ENCODE results near the gene PODXL.

The PODXL gene

GRCh38 chr7:131563918-131564317 is 7.5 kb upstream of the PODXL start:
- Histone ChIP-seq H2AFZ (ENCODE audit: low read depth) (no peak overlapping the region), H3K27me3 (ENCODE audit: insufficient read depth, low read depth) (no peaks in the 10 kb centered on the region)

GRCh38 chr7:131562941-131563340 is 6.5 kb upstream of the PODXL start:
- H3K27ac ChIP-seq = no peak overlapping the region
- H3K36me3 ChIP-seq (ENCODE audit: insufficient read depth) = no peaks in the 10 kb centered on the region
- TF ChIP-seq, protein P1, sequence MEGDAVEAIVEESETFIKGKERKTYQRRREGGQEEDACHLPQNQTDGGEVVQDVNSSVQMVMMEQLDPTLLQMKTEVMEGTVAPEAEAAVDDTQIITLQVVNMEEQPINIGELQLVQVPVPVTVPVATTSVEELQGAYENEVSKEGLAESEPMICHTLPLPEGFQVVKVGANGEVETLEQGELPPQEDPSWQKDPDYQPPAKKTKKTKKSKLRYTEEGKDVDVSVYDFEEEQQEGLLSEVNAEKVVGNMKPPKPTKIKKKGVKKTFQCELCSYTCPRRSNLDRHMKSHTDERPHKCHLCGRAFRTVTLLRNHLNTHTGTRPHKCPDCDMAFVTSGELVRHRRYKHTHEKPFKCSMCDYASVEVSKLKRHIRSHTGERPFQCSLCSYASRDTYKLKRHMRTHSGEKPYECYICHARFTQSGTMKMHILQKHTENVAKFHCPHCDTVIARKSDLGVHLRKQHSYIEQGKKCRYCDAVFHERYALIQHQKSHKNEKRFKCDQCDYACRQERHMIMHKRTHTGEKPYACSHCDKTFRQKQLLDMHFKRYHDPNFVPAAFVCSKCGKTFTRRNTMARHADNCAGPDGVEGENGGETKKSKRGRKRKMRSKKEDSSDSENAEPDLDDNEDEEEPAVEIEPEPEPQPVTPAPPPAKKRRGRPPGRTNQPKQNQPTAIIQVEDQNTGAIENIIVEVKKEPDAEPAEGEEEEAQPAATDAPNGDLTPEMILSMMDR (conservative IDR thresholded peaks at IDR 0.05; ENCODE audit: low read depth, low read length) = no peak
- no peak overlapping the region for H2AFZ ChIP-seq (ENCODE audit: low read depth)
- no peaks in the 10 kb centered on the region for H3K79me2 ChIP-seq (ENCODE audit: insufficient read depth, low read depth)
- H3K4me2 ChIP-seq = no peak overlapping the region
- H3K4me3 ChIP-seq (IDR thresholded peaks at IDR 0.05; ENCODE audit: insufficient read depth, low read depth, low read length) = no peak overlapping the region
- no peaks in the 10 kb centered on the region for H3K4me1 ChIP-seq (ENCODE audit: low read depth, poor library complexity, severe bottlenecking)
- no peak overlapping the region for H3K9ac ChIP-seq
- H4K20me1 ChIP-seq (ENCODE audit: insufficient read depth) = no peaks in the 10 kb centered on the region
- H3K27me3 ChIP-seq (ENCODE audit: insufficient read depth, low read depth) = no peaks in the 10 kb centered on the region

More at GRCh38 chr7:131563918-131564317, 7.5 kb upstream of the PODXL start:
- H3K9ac ChIP-seq = no peak overlapping the region
- no peaks in the 10 kb centered on the region for H3K4me1 ChIP-seq (ENCODE audit: low read depth, poor library complexity, severe bottlenecking)
- no peaks in the 10 kb centered on the region for H3K36me3 ChIP-seq (ENCODE audit: insufficient read depth)
- no peaks in the 10 kb centered on the region for H3K79me2 ChIP-seq (ENCODE audit: insufficient read depth, low read depth)
- H4K20me1 ChIP-seq (ENCODE audit: insufficient read depth) = no peaks in the 10 kb centered on the region
- TF ChIP-seq, protein P1 (conservative IDR thresholded peaks at IDR 0.05; ENCODE audit: low read depth, low read length) = no peak
- H3K4me3 ChIP-seq (IDR thresholded peaks at IDR 0.05; ENCODE audit: insufficient read depth, low read depth, low read length) = no peak overlapping the region
- no peak overlapping the region for H3K27ac ChIP-seq
- no peak overlapping the region for H3K4me2 ChIP-seq

DNA sequence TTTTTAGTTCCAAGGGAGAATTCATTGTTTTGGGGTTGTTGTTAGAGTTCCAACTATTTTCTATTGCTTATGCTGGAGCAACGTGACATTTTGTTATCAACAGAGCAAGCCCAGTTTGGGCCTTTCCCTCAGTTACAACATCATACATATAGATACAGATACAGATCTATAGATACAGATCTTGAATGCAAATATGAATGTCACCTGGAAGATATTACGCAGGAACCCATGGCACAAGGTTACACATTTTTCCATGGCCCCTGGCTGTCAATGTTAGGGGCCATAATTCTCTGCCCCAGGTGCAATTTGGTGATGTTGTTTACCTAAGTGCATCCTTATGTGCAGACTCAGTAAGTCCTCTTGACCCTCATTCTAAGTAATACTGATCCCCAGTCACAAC is 3.6 kb upstream of the PODXL start:
- no peaks in the 10 kb centered on the region for H4K20me1 ChIP-seq (ENCODE audit: insufficient read depth)
- no peaks in the 10 kb centered on the region for H3K36me3 ChIP-seq (ENCODE audit: insufficient read depth)
- no peak overlapping the region for H3K27ac ChIP-seq
- peaks cover 11% of the 10 kb centered on the region for H3K4me1 ChIP-seq (ENCODE audit: low read depth, poor library complexity, severe bottlenecking)
- no peak overlapping the region for H3K4me2 ChIP-seq
- H2AFZ ChIP-seq (ENCODE audit: low read depth) = no peak overlapping the region
- no peak overlapping the region for H3K9ac ChIP-seq
- TF ChIP-seq, protein P1 (conservative IDR thresholded peaks at IDR 0.05; ENCODE audit: low read depth, low read length) = no peak
- H3K79me2 ChIP-seq (ENCODE audit: insufficient read depth, low read depth) = no peaks in the 10 kb centered on the region
- no peaks in the 10 kb centered on the region for H3K27me3 ChIP-seq (ENCODE audit: insufficient read depth, low read depth)
- H3K4me3 ChIP-seq (IDR thresholded peaks at IDR 0.05; ENCODE audit: insufficient read depth, low read depth, low read length) = no peak overlapping the region

DNA sequence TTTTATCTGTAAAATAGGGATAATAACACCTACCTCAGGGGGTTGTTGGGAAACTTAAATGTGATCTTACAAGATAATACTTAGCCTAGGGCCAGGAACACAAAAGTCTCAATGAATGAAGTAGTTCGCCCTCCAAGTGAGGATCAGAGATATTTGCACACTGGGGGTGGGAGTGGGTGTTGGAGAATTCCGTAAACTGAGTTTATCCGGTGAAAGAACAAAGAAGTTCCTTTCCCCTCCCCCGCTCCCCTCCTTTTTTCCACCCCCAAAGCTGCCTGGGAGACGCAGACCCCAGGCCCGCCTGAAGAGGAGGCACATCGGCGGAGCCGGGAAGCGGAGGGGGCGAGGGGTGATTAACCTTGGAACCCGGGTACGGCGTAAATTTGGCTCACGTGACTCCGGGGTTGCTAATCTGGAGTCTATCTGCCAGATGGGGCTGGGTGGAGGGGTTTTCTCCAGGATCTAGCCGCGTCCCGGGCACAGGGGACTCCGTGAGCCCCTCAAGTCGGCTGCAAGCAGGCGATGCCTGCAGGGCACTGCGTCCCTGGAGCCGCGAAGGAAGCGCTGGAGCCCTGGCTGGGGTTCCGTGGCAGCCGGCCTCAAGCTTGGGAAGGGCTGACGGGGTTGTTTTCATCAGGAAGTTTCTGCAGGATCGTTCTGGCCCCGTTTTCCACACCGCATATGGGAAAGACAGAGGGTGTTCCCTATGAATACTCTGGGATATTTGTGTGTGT is 1.4 kb upstream of the PODXL start:
- no peak overlapping the region for H3K4me3 ChIP-seq (IDR thresholded peaks at IDR 0.05; ENCODE audit: insufficient read depth, low read depth, low read length)
- no peak overlapping the region for H3K9ac ChIP-seq
- no peaks in the 10 kb centered on the region for H4K20me1 ChIP-seq (ENCODE audit: insufficient read depth)
- no peak overlapping the region for H3K4me2 ChIP-seq
- H3K36me3 ChIP-seq (ENCODE audit: insufficient read depth) = no peaks in the 10 kb centered on the region
- peaks cover 13% of the 10 kb centered on the region for H3K4me1 ChIP-seq (ENCODE audit: low read depth, poor library complexity, severe bottlenecking)
- H3K79me2 ChIP-seq (ENCODE audit: insufficient read depth, low read depth) = no peaks in the 10 kb centered on the region
- no peak overlapping the region for H3K27ac ChIP-seq
- no peaks in the 10 kb centered on the region for H3K27me3 ChIP-seq (ENCODE audit: insufficient read depth, low read depth)
- TF ChIP-seq, protein P1 (conservative IDR thresholded peaks at IDR 0.05; ENCODE audit: low read depth, low read length) = no peak
- no peak overlapping the region for H2AFZ ChIP-seq (ENCODE audit: low read depth)

All from KMS-11 (cell line).